ENCODE results near the gene DCN.

Gene DCN

GRCh38 chr12:91099341-91099740, 83.3 kb downstream of the DCN start:
- no peak for DNase-seq

DNA sequence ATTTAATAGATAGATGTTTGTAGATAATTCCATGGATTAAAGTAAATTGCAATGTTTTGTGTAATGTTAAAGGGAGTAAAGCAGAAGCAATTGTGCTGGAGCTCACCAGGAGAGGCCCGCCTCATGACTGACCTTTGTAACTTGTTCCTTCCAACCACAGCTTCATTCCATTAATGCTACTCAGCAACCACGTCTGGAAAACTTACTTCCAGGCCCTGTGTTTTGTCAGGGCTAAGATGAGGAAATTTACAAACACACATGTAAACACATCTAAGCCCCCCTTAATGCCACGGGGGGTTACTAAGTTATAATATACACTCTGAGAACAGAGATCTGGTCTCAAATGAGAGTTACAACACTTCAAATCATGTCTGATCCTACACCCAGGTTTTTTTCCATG, 83.7 kb downstream of the DCN start:
- no peak for DNase-seq

- DNase-seq: no peak
These were observed 84.2 kb downstream of the DCN start for GRCh38 chr12:91098461-91098860.

- no peak for DNase-seq
These were observed 87.7 kb downstream of the DCN start for GRCh38 chr12:91094957-91095356.

- DNase-seq: no peak
These were observed 88.5 kb downstream of the DCN start for GRCh38 chr12:91094032-91094662.

DNA sequence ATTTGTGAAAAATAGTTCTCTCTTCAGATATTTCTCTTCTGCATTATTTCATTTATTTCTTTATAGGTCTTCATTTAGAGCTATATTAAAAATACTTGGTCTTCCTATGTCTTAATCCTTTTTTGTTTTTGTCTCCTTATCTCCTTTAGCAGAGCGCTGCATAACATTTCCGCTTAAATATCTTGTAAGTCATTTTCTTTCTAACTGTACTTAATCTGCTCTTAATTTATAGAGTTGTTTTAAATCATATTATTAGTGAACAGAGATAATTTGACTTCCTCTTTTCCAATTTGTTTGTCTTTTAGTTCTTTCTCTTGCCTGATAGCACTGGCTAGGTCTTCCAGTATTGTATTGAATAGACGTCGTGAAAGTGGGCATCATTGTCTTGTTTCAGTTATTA, 89.3 kb downstream of the DCN start:
- DNase-seq: no peak

GRCh38 chr12:91091916-91092715, 90.5 kb downstream of the DCN start:
- no peak for DNase-seq
